Measurements from ENCODE around the gene TAF1D.
A peak's percentile ranks its signal among the peaks of the same experiment; 100 is the strongest.

Gene TAF1D

DNA sequence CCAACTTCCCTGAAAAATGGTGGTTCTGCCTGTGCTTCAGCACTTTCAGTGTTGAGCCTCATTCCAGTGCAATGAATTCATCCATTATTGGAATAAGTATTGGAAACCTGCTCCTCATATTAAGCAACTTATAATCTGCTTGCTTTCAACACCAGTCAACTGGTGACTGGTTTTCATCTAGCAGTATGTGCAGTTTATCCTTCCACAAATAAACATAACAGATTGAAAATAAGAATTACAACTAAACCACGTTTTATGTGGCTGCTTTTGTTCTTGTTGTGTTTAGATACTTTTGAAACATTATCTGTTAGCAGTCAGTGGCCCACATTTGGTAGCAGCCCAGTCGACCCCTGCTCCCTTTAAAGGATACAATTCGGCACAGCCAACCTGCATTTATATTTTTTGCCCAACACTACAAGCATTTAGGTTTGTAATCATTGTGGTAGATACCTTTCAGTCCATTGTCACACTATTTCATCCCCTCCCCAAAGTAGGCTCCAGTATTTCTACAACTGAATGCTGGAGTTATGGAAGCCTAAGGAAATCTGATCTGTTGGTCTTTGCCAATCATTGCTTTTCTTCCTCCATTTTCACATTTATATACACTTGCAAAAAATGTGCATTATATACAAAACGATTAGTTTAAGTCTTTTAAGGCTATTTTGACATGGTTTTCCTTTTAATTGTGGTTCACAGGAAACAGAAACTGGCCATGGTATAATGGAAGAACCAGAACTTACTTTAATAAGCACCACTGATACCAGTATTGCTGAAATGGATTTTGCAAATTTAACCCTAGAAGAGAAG lies 13.1 kb downstream of the TAF1D start:
- H3K4me3 ChIP-seq (replicated peaks; ENCODE audit: low read depth, low read length) = no peak overlapping the region
- TF ChIP-seq, protein P1, sequence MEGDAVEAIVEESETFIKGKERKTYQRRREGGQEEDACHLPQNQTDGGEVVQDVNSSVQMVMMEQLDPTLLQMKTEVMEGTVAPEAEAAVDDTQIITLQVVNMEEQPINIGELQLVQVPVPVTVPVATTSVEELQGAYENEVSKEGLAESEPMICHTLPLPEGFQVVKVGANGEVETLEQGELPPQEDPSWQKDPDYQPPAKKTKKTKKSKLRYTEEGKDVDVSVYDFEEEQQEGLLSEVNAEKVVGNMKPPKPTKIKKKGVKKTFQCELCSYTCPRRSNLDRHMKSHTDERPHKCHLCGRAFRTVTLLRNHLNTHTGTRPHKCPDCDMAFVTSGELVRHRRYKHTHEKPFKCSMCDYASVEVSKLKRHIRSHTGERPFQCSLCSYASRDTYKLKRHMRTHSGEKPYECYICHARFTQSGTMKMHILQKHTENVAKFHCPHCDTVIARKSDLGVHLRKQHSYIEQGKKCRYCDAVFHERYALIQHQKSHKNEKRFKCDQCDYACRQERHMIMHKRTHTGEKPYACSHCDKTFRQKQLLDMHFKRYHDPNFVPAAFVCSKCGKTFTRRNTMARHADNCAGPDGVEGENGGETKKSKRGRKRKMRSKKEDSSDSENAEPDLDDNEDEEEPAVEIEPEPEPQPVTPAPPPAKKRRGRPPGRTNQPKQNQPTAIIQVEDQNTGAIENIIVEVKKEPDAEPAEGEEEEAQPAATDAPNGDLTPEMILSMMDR (IDR thresholded peaks at IDR 0.05; ENCODE audit: insufficient read depth, low read length, poor library complexity, severe bottlenecking) = no peak
- no peak for DNase-seq (ENCODE audit: extremely low read depth, insufficient read length)
- H3K27me3 ChIP-seq (replicated peaks; ENCODE audit: control insufficient read depth, insufficient read depth, low read length) = no peaks in the 10 kb centered on the region
- H3K36me3 ChIP-seq (ENCODE audit: control insufficient read depth, insufficient read depth, low read length) = peaks cover 10% of the 10 kb centered on the region

DNA sequence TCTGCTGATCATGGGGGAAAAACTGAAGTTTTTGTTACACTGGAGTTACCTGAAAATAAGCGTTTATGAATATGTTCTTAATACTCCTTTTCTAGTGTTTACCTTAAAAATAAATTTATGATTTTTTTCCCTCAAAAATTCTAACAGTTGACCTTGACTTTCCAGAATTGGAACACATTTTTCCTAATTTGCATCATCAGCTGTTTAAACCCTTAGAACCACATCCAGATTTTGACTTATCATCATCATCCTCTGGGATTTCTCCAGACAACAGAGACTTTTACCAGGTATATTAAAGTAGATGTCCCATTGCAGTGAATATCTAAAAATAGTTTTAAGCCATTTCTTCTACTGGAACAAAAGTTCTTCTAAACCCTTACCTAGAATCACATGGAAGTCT lies 17.2 kb downstream of the TAF1D start:
- no peak for DNase-seq (ENCODE audit: extremely low read depth, insufficient read length)
- Histone ChIP-seq H3K27me3 (replicated peaks; ENCODE audit: control insufficient read depth, insufficient read depth, low read length) (no peaks in the 10 kb centered on the region), H3K4me3 (replicated peaks; ENCODE audit: low read depth, low read length) (no peak overlapping the region), H3K36me3 (ENCODE audit: control insufficient read depth, insufficient read depth, low read length) (peaks cover 5% of the 10 kb centered on the region)
- TF ChIP-seq, protein P1 (IDR thresholded peaks at IDR 0.05; ENCODE audit: insufficient read depth, low read length, poor library complexity, severe bottlenecking) = no peak

DNA sequence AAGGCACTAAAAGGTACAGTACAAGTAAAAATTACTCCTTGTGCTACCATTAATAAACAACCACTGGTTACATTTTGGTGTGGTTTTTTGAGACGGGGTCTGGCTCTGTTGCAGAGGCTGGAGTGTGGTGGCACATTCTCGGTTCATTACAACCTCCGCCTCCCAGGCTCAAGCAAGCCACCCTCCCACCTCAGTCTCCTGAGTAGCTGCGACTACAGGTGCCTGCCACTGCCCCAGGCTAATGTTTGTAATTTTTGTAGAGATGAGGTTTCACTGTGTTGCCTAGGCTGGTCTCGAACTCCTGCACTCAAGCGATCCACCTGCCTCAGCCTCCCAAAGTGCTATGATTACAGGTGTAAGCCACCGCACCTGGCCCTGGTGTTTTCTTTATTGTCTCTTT lies 20.8 kb downstream of the TAF1D start:
- TF ChIP-seq, protein P1 (IDR thresholded peaks at IDR 0.05; ENCODE audit: insufficient read depth, low read length, poor library complexity, severe bottlenecking) = no peak
- Histone ChIP-seq H3K36me3 (ENCODE audit: control insufficient read depth, insufficient read depth, low read length) (peaks cover 6% of the 10 kb centered on the region), H3K27me3 (replicated peaks; ENCODE audit: control insufficient read depth, insufficient read depth, low read length) (no peaks in the 10 kb centered on the region), H3K4me3 (replicated peaks; ENCODE audit: low read depth, low read length) (no peak overlapping the region)
- no peak for DNase-seq (ENCODE audit: extremely low read depth, insufficient read length)

GRCh38 chr11:93719310-93719709 lies 22.0 kb downstream of the TAF1D start:
- Histone ChIP-seq H3K4me3 (replicated peaks; ENCODE audit: low read depth, low read length) (no peak overlapping the region), H3K27me3 (replicated peaks; ENCODE audit: control insufficient read depth, insufficient read depth, low read length) (no peaks in the 10 kb centered on the region), H3K36me3 (ENCODE audit: control insufficient read depth, insufficient read depth, low read length) (peaks cover 10% of the 10 kb centered on the region)
- no peak for DNase-seq (ENCODE audit: extremely low read depth, insufficient read length)
- TF ChIP-seq, protein P1 (IDR thresholded peaks at IDR 0.05; ENCODE audit: insufficient read depth, low read length, poor library complexity, severe bottlenecking) = no peak

DNA sequence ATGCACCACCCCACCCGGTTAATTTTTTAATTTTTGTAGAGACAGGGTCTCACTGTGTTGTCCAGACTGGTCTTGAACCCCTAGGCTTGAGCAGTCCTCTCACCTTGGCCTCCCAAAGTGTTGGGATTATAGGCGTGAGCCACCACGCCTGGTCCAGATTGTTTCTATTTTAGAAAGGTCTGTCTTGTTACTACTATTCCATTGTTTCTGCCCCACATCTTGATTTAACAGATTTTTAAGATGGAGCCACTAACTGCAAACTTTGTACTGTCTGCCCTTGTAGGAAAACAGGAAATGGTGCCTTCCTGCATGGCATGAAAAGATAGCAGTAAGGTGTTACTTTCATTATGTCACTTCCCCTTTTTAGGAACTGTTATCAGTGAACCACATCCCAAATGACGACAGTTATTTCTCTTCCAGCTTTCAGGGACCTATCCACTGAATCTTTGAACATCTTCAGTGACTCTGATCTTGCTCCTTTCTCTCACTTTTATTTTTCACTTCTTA lies 23.2 kb downstream of the TAF1D start:
- Histone ChIP-seq H3K36me3 (ENCODE audit: control insufficient read depth, insufficient read depth, low read length) (peaks cover 8% of the 10 kb centered on the region), H3K4me3 (replicated peaks; ENCODE audit: low read depth, low read length) (no peak overlapping the region), H3K27me3 (replicated peaks; ENCODE audit: control insufficient read depth, insufficient read depth, low read length) (no peaks in the 10 kb centered on the region)
- DNase-seq (ENCODE audit: extremely low read depth, insufficient read length) = peak; percentile 43
- TF ChIP-seq, protein P1 (IDR thresholded peaks at IDR 0.05; ENCODE audit: insufficient read depth, low read length, poor library complexity, severe bottlenecking) = no peak

All from GM06990 (cell line).